ENCODE measurements around the gene CHRD.
"Not testable (repeated sequence)": the region's sequence is repeated elsewhere in the genome, so short reads cannot be mapped to it uniquely, and the experiment has no call there.

Gene CHRD

GRCh38 chr3:184379358-184380184 is at the start of gene CHRD:
CHRD (plus strand) TSS chr3:184380054; CDS start chr3:184380319, 265 bp downstream.
- no peak for DNase-seq (ENCODE audit: low read depth)

- no peak for DNase-seq (ENCODE audit: low read depth)
Observed at GRCh38 chr3:184332370-184333090, 47.3 kb upstream of the CHRD start.

- no peak for DNase-seq (ENCODE audit: low read depth)
Observed at GRCh38 chr3:184333190-184333589, 46.7 kb upstream of the CHRD start.

GRCh38 chr3:184333700-184334099 is 46.2 kb upstream of the CHRD start:
- DNase-seq (ENCODE audit: low read depth): no peak

- peak; percentile 54 for DNase-seq (ENCODE audit: low read depth)
Observed at GRCh38 chr3:184334470-184335158, 45.2 kb upstream of the CHRD start.

GRCh38 chr3:184335291-184335660 is 44.6 kb upstream of the CHRD start:
- DNase-seq (ENCODE audit: low read depth): no peak

- peak; percentile 71 for DNase-seq (ENCODE audit: low read depth)
Observed at GRCh38 chr3:184335661-184336546, 44.0 kb upstream of the CHRD start.

- no peak for DNase-seq (ENCODE audit: low read depth)
Observed at GRCh38 chr3:184336547-184337398, 43.1 kb upstream of the CHRD start.

- no peak for DNase-seq (ENCODE audit: low read depth)
Observed at GRCh38 chr3:184337399-184337714, 42.5 kb upstream of the CHRD start, which contains the start of gene FAM131A. FAM131A (plus strand) TSS chr3:184337600; CDS start chr3:184337631, 31 bp downstream.

- no peak for DNase-seq (ENCODE audit: low read depth)
Observed at GRCh38 chr3:184337981-184338380, 41.9 kb upstream of the CHRD start.

- peak; percentile 16 for DNase-seq (ENCODE audit: low read depth)
Observed at GRCh38 chr3:184338511-184338945, 41.3 kb upstream of the CHRD start.

GRCh38 chr3:184339001-184339400 is 40.9 kb upstream of the CHRD start:
- no peak for DNase-seq (ENCODE audit: low read depth)

- DNase-seq (ENCODE audit: low read depth): not testable (repeated sequence)
Observed at GRCh38 chr3:184339451-184340135, 40.3 kb upstream of the CHRD start.

GRCh38 chr3:184341925-184342324 is 37.9 kb upstream of the CHRD start:
- no peak for DNase-seq (ENCODE audit: low read depth)

GRCh38 chr3:184343200-184343876 is 36.5 kb upstream of the CHRD start:
- no peak for DNase-seq (ENCODE audit: low read depth)

GRCh38 chr3:184344579-184345316 is 35.1 kb upstream of the CHRD start:
- no peak for DNase-seq (ENCODE audit: low read depth)

- DNase-seq (ENCODE audit: low read depth): no peak
Observed at GRCh38 chr3:184345317-184346144, 34.3 kb upstream of the CHRD start.

All from T-helper 22 cell (primary cell).